Measurements from ENCODE around the gene SLC29A1. TPM values are rescaled to one million over a fixed set of nuclear protein-coding genes. Genes with fewer than 3 reads are reported as not detected.

The SLC29A1 gene
- total and polyA plus RNA-seq, 2 donors (not counting 1 experiment from before 2014, with no cell fraction given): 6.0 to 7.3 TPM

- Histone ChIP-seq H3K9ac (ENCODE audit: low read length) (peak overlapping the region; percentile 96), H3K36me3 (replicated peaks in 1 of 2; ENCODE audit: control extremely low read depth in 1 of 2, control insufficient read depth in 1 of 2, extremely low read depth in 1 of 2, insufficient read depth in 2 of 2, low read length in 1 of 2) (peaks cover 5 to 74% of the 10 kb centered on the region in 2 experiments), H3K27ac (ENCODE audit: low read length in 2 of 2) (peak overlapping the region; percentile 74 to 98), H4K20me1 (ENCODE audit: control insufficient read depth, insufficient read depth, low read length, poor library complexity, severe bottlenecking) (peaks cover 50% of the 10 kb centered on the region), H3K9me3 (ENCODE audit: control extremely low read depth in 1 of 3, control insufficient read depth in 2 of 3, insufficient read depth in 1 of 3, low read length in 2 of 3) (no peaks in the 10 kb centered on the region), H3K4me2 (replicated peaks; ENCODE audit: low read depth, low read length, poor library complexity, severe bottlenecking) (peak overlapping the region; percentile 97), H3K4me3 (ENCODE audit: control extremely low read depth in 1 of 5, extremely low read depth in 1 of 5, insufficient read depth in 1 of 5, low read depth in 2 of 5, low read length in 4 of 5) (peak overlapping the region; percentile 35 to 93 (median 90)), H3K4me1 (ENCODE audit: control insufficient read depth in 2 of 2, insufficient read depth in 2 of 2, low read length in 2 of 2) (peaks cover 52 to 76% of the 10 kb centered on the region in 2 donors), H3K27me3 (replicated peaks in 1 of 4; ENCODE audit: control extremely low read depth in 1 of 4, control insufficient read depth in 3 of 4, insufficient read depth in 4 of 4, low read length in 3 of 4) (no peaks in the 10 kb centered on the region), H3K79me2 (ENCODE audit: control insufficient read depth, insufficient read depth, low read length) (peaks cover 26% of the 10 kb centered on the region), H2AFZ (ENCODE audit: insufficient read depth, low read depth, low read length, poor library complexity, severe bottlenecking) (peak overlapping the region; percentile 67)
- POLR2A ChIA-PET: interaction anchor here (0.6 to 4.3 kb wide), 7 partner anchors 8 to 1202 kb away, joined by 3 to 87 read pairs (median 5); partner anchors contain the start of genes HSP90AB1 and SLC29A1
- intact Hi-C loops (cut with micrococcal nuclease): loop anchor here (1.0 to 5.0 kb wide), 3 partner anchors 9 to 629 kb away; partner anchors contain the start of genes GTPBP2, HSP90AB1 and NFKBIE
- ATAC-seq (ENCODE audit: low read depth) (no peak), DNase-seq (no peak)
- CTCF ChIA-PET: interaction anchor here (0.8 to 5.0 kb wide), 10 partner anchors 11 to 160 kb away, joined by 3 to 68 read pairs (median 6); partner anchors contain the start of genes AARS2 and HSP90AB1
- Mint-ChIP-seq H3K4me3 (peak overlapping the region; percentile 87), H3K27me3 (no peaks in the 10 kb centered on the region), H3K4me1 (peaks cover 89% of the 10 kb centered on the region), H3K27ac (peak overlapping the region; percentile 94), H3K9me3 (ENCODE audit: insufficient read depth) (no peaks in the 10 kb centered on the region)
- TF ChIP-seq CTCF (IDR thresholded peaks at IDR 0.05) (no peak), EZH2 (IDR thresholded peaks at IDR 0.05; ENCODE audit: borderline replicate concordance, insufficient read depth, low read depth, low read length, poor library complexity, severe bottlenecking) (no peak)
- WGBS (ENCODE audit: insufficient coverage): 2% methylated on average over 12 of the region's 12 CpGs
Measured at GRCh38 chr6:44256775-44257024, 33.3 kb downstream of the SLC29A1 start.

- peak; percentile 64 for ATAC-seq (ENCODE audit: low read depth)
- ChIA-PET POLR2A (interaction anchor here (0.6 to 4.3 kb wide), 7 partner anchors 8 to 1203 kb away, joined by 3 to 87 read pairs (median 5); partner anchors contain the start of genes HSP90AB1 and SLC29A1), CTCF (interaction anchor here (0.8 to 5.0 kb wide), 10 partner anchors 10 to 161 kb away, joined by 3 to 68 read pairs (median 6); partner anchors contain the start of genes AARS2 and HSP90AB1)
- H3K9ac ChIP-seq (ENCODE audit: low read length): peak within 1 kb of the TSS; percentile 96
- peak within 1 kb of the TSS; percentile 35 to 93 (median 90) for H3K4me3 ChIP-seq (ENCODE audit: control extremely low read depth in 1 of 5, extremely low read depth in 1 of 5, insufficient read depth in 1 of 5, low read depth in 2 of 5, low read length in 4 of 5)
- Mint-ChIP-seq H3K9me3 (ENCODE audit: insufficient read depth) (no peaks in the 10 kb centered on the region), H3K4me3 (peak within 1 kb of the TSS; percentile 88), H3K27ac (peak within 1 kb of the TSS; percentile 100), H3K27me3 (no peaks in the 10 kb centered on the region), H3K4me1 (peaks cover 89% of the 10 kb centered on the region)
- TF ChIP-seq EZH2 (IDR thresholded peaks at IDR 0.05; ENCODE audit: borderline replicate concordance, insufficient read depth, low read depth, low read length, poor library complexity, severe bottlenecking) (no peak), CTCF (IDR thresholded peaks at IDR 0.05) (peak; percentile 75)
- peaks cover 50% of the 10 kb centered on the region for H4K20me1 ChIP-seq (ENCODE audit: control insufficient read depth, insufficient read depth, low read length, poor library complexity, severe bottlenecking)
- peaks cover 4 to 74% of the 10 kb centered on the region in 2 experiments for H3K36me3 ChIP-seq (replicated peaks in 1 of 2; ENCODE audit: control extremely low read depth in 1 of 2, control insufficient read depth in 1 of 2, extremely low read depth in 1 of 2, insufficient read depth in 2 of 2, low read length in 1 of 2)
- DNase-seq: peak; percentile 87
- under 1% methylated on average over 80 of the region's 80 CpGs for WGBS (ENCODE audit: insufficient coverage)
- no peaks in the 10 kb centered on the region for H3K9me3 ChIP-seq (ENCODE audit: control extremely low read depth in 1 of 3, control insufficient read depth in 2 of 3, insufficient read depth in 1 of 3, low read length in 2 of 3)
- H3K4me1 ChIP-seq (ENCODE audit: control insufficient read depth in 2 of 2, insufficient read depth in 2 of 2, low read length in 2 of 2): peaks cover 57 to 81% of the 10 kb centered on the region in 2 donors
- peak within 1 kb of the TSS; percentile 97 for H3K4me2 ChIP-seq (replicated peaks; ENCODE audit: low read depth, low read length, poor library complexity, severe bottlenecking)
- no peaks in the 10 kb centered on the region for H3K27me3 ChIP-seq (replicated peaks in 1 of 4; ENCODE audit: control extremely low read depth in 1 of 4, control insufficient read depth in 3 of 4, insufficient read depth in 4 of 4, low read length in 3 of 4)
- intact Hi-C loops (cut with micrococcal nuclease): loop anchor here (1.0 to 5.0 kb wide), 3 partner anchors 8 to 630 kb away; partner anchors contain the start of genes GTPBP2, HSP90AB1 and NFKBIE
- H3K27ac ChIP-seq (ENCODE audit: low read length in 2 of 2): peak within 1 kb of the TSS; percentile 83 to 98
- peak within 1 kb of the TSS; percentile 67 for H2AFZ ChIP-seq (ENCODE audit: insufficient read depth, low read depth, low read length, poor library complexity, severe bottlenecking)
- H3K79me2 ChIP-seq (ENCODE audit: control insufficient read depth, insufficient read depth, low read length): peaks cover 31% of the 10 kb centered on the region
Measured at GRCh38 chr6:44257025-44257752, 33.8 kb downstream of the SLC29A1 start, which contains the start of gene SLC35B2. SLC35B2 (minus strand) TSS chr6:44257528; CDS start chr6:44257410, 118 bp downstream.
